T-helper 9 cell (primary cell): ENCODE measurements around the gene IDS.
A peak's percentile ranks its signal among the peaks of the same experiment; 100 is the strongest.
"Not testable (repeated sequence)": the region's sequence is repeated elsewhere in the genome, so short reads cannot be mapped to it uniquely, and the experiment has no call there.

Experiments
- DNase-seq: peaks from one replicate; pipeline ENCODE4 v3.0.0-alpha.2; 2020
- total RNA-seq, 2 donors: gene quantifications; one replicate each; lab custom pipeline; 2026; lab: John Stamatoyannopoulos, UW

IDS gene
- total RNA-seq, result 53.7 to 156 reads per million in 2 donors

- peak; percentile 76 for DNase-seq
These were observed at the start of gene IDS for GRCh38 chrX:149504915-149505651. Gene IDS, minus strand, starts transcription at chrX:149505306. Its CDS starts 169 bp downstream, at chrX:149505137.

GRCh38 chrX:149551939-149552248 lies 46.8 kb upstream of the IDS start:
- DNase-seq, result not testable (repeated sequence)

GRCh38 chrX:149551245-149551938 lies 46.3 kb upstream of the IDS start:
- not testable (repeated sequence) for DNase-seq

- DNase-seq, result not testable (repeated sequence)
These were observed 45.3 kb upstream of the IDS start for GRCh38 chrX:149550454-149550853.

- DNase-seq, result not testable (repeated sequence)
These were observed 44.6 kb upstream of the IDS start, which contains the start of gene HSFX3 for GRCh38 chrX:149549701-149550100. Gene HSFX3, minus strand, starts transcription at chrX:149549924. Its CDS starts 72 bp downstream, at chrX:149549852.

GRCh38 chrX:149547782-149548181 lies 42.7 kb upstream of the IDS start:
- not testable (repeated sequence) for DNase-seq

- not testable (repeated sequence) for DNase-seq
These were observed 41.9 kb upstream of the IDS start for GRCh38 chrX:149546962-149547361.

- DNase-seq, result not testable (repeated sequence)
These were observed 40.7 kb upstream of the IDS start for GRCh38 chrX:149545545-149546543.

- DNase-seq, result no peak
These were observed 36.5 kb upstream of the IDS start for GRCh38 chrX:149541521-149542047.

GRCh38 chrX:149540621-149541520 lies 35.8 kb upstream of the IDS start, which contains the start of gene EOLA1:
Gene EOLA1, plus strand, starts transcription at chrX:149541012. Its CDS starts 4,619 bp downstream, at chrX:149545631.
- peak; percentile 73 for DNase-seq

GRCh38 chrX:149540131-149540620 lies 35.1 kb upstream of the IDS start:
- DNase-seq, result peak; percentile 88

GRCh38 chrX:149539283-149540130 lies 34.4 kb upstream of the IDS start:
- peak; percentile 74 for DNase-seq

- DNase-seq, result not testable (repeated sequence)
These were observed 32.4 kb upstream of the IDS start for GRCh38 chrX:149537474-149537873.

- not testable (repeated sequence) for DNase-seq
These were observed 30.0 kb upstream of the IDS start for GRCh38 chrX:149534926-149535602.

GRCh38 chrX:149533999-149534398 lies 28.9 kb upstream of the IDS start:
- DNase-seq, result not testable (repeated sequence)

GRCh38 chrX:149532868-149533267 lies 27.8 kb upstream of the IDS start:
- DNase-seq, result not testable (repeated sequence)

- DNase-seq, result no peak
These were observed 26.5 kb upstream of the IDS start for GRCh38 chrX:149531599-149531998.

- DNase-seq, result no peak
These were observed 23.3 kb upstream of the IDS start for GRCh38 chrX:149528381-149528780.

- no peak for DNase-seq
These were observed 22.6 kb upstream of the IDS start for GRCh38 chrX:149527705-149528104.
